ENCODE measurements around the gene GRK4.

Gene GRK4

DNA sequence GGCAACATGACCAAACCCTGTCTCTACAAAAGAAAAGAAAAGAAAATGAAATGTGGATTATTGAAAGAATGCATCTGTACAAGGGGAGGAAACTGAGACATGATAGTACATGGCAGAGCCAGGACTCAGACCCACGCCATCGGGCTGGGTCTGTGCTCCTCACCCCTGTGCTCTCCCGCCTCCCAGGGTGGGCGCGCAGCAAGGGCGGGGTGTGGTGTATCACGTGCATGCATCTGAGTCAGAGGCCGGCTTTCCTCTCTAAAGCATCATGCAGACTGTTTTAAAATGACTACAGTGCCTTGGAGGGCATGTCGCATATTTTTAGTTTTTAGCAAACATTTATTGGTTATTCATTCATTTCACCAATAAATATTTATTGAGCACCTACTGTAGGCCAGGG is 63.2 kb downstream of the GRK4 start:
- no peaks in the 10 kb centered on the region for H3K36me3 ChIP-seq (ENCODE audit: control insufficient read depth in 2 of 2, insufficient read depth in 1 of 2, low read length in 2 of 2)
- POLR2A ChIA-PET: no interaction called here
- TF ChIP-seq, protein P1, sequence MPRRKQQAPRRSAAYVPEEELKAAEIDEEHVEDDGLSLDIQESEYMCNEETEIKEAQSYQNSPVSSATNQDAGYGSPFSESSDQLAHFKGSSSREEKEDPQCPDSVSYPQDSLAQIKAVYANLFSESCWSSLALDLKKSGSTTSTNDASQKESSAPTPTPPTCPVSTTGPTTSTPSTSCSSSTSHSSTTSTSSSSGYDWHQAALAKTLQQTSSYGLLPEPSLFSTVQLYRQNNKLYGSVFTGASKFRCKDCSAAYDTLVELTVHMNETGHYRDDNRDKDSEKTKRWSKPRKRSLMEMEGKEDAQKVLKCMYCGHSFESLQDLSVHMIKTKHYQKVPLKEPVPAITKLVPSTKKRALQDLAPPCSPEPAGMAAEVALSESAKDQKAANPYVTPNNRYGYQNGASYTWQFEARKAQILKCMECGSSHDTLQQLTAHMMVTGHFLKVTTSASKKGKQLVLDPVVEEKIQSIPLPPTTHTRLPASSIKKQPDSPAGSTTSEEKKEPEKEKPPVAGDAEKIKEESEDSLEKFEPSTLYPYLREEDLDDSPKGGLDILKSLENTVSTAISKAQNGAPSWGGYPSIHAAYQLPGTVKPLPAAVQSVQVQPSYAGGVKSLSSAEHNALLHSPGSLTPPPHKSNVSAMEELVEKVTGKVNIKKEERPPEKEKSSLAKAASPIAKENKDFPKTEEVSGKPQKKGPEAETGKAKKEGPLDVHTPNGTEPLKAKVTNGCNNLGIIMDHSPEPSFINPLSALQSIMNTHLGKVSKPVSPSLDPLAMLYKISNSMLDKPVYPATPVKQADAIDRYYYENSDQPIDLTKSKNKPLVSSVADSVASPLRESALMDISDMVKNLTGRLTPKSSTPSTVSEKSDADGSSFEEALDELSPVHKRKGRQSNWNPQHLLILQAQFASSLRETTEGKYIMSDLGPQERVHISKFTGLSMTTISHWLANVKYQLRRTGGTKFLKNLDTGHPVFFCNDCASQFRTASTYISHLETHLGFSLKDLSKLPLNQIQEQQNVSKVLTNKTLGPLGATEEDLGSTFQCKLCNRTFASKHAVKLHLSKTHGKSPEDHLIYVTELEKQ (tag by site-specific recombination; IDR thresholded peaks at IDR 0.05; ENCODE audit: borderline replicate concordance): no peak
- TF ChIP-seq YY2 (tag by site-specific recombination; IDR thresholded peaks at IDR 0.05) (no peak), REPIN1 (tag by site-specific recombination; IDR thresholded peaks at IDR 0.05; ENCODE audit: low read depth) (no peak), GLI2 (tag by site-specific recombination; IDR thresholded peaks at IDR 0.05; ENCODE audit: borderline replicate concordance, low read depth) (no peak), ZNF239 (tag by site-specific recombination; IDR thresholded peaks at IDR 0.05) (no peak)
- TF ChIP-seq, protein P2, sequence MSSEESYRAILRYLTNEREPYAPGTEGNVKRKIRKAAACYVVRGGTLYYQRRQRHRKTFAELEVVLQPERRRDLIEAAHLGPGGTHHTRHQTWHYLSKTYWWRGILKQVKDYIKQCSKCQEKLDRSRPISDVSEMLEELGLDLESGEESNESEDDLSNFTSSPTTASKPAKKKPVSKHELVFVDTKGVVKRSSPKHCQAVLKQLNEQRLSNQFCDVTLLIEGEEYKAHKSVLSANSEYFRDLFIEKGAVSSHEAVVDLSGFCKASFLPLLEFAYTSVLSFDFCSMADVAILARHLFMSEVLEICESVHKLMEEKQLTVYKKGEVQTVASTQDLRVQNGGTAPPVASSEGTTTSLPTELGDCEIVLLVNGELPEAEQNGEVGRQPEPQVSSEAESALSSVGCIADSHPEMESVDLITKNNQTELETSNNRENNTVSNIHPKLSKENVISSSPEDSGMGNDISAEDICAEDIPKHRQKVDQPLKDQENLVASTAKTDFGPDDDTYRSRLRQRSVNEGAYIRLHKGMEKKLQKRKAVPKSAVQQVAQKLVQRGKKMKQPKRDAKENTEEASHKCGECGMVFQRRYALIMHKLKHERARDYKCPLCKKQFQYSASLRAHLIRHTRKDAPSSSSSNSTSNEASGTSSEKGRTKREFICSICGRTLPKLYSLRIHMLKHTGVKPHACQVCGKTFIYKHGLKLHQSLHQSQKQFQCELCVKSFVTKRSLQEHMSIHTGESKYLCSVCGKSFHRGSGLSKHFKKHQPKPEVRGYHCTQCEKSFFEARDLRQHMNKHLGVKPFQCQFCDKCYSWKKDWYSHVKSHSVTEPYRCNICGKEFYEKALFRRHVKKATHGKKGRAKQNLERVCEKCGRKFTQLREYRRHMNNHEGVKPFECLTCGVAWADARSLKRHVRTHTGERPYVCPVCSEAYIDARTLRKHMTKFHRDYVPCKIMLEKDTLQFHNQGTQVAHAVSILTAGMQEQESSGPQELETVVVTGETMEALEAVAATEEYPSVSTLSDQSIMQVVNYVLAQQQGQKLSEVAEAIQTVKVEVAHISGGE (tag by site-specific recombination; conservative IDR thresholded peaks at IDR 0.05; ENCODE audit: low read depth): no peak
- TF ChIP-seq, protein P3, sequence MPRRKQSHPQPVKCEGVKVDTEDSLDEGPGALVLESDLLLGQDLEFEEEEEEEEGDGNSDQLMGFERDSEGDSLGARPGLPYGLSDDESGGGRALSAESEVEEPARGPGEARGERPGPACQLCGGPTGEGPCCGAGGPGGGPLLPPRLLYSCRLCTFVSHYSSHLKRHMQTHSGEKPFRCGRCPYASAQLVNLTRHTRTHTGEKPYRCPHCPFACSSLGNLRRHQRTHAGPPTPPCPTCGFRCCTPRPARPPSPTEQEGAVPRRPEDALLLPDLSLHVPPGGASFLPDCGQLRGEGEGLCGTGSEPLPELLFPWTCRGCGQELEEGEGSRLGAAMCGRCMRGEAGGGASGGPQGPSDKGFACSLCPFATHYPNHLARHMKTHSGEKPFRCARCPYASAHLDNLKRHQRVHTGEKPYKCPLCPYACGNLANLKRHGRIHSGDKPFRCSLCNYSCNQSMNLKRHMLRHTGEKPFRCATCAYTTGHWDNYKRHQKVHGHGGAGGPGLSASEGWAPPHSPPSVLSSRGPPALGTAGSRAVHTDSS (tag by site-specific recombination; IDR thresholded peaks at IDR 0.05): no peak
- no peak overlapping the region for H3K4me3 ChIP-seq (ENCODE audit: low read depth, low read length)
- H3K9me3 ChIP-seq (ENCODE audit: control insufficient read depth, insufficient read depth, low read depth, low read length): no peaks in the 10 kb centered on the region
- no peak overlapping the region for H3K27ac ChIP-seq (ENCODE audit: extremely low read depth, low read depth, low read length)
- CTCF ChIA-PET: no interaction called here
- H3K4me1 ChIP-seq (ENCODE audit: control insufficient read depth, insufficient read depth, low read length): no peaks in the 10 kb centered on the region

DNA sequence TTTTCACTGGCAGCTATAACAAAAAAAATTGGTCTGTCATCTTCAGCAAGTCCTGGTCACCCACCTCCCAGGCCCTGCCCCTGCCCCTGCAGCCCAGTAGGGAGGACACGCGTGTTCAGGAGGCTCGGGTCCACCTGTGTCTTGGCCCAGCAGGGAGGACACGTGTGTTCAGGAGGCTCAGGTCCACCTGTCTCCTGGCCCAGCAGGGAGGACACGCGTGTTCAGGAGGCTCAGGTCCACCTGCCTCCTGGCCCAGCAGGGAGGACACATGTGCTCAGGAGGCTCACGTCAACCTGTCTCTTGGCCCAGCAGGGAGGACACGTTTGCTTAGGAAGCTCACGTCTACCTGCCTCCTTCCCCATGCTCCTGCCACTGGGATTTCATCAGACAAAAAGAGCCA is 66.1 kb downstream of the GRK4 start:
- Histone ChIP-seq H3K9me3 (ENCODE audit: control insufficient read depth, insufficient read depth, low read depth, low read length) (no peaks in the 10 kb centered on the region), H3K27ac (ENCODE audit: extremely low read depth, low read depth, low read length) (no peak overlapping the region), H3K36me3 (ENCODE audit: control insufficient read depth in 2 of 2, insufficient read depth in 1 of 2, low read length in 2 of 2) (no peaks in the 10 kb centered on the region), H3K4me3 (ENCODE audit: low read depth, low read length) (no peak overlapping the region), H3K4me1 (ENCODE audit: control insufficient read depth, insufficient read depth, low read length) (no peaks in the 10 kb centered on the region)
- CTCF ChIA-PET: interaction anchor here (0.7 kb wide), 1 partner anchor 52 kb away, joined by 4 read pairs; no protein-coding TSS in a partner anchor
- POLR2A ChIA-PET: no interaction called here
- TF ChIP-seq, protein P4, sequence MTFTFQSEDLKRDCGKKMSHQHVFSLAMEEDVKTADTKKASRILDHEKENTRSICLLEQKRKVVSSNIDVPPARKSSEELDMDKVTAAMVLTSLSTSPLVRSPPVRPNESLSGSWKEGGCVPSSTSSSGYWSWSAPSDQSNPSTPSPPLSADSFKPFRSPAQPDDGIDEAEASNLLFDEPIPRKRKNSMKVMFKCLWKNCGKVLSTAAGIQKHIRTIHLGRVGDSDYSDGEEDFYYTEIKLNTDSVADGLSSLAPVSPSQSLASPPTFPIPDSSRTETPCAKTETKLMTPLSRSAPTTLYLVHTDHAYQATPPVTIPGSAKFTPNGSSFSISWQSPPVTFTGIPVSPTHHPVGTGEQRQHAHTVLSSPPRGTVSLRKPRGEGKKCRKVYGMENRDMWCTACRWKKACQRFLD (tag by site-specific recombination; IDR thresholded peaks at IDR 0.05): no peak
- TF ChIP-seq ZNF302 (tag by site-specific recombination; IDR thresholded peaks at IDR 0.05; ENCODE audit: low read depth): no peak
- TF ChIP-seq, protein P5, sequence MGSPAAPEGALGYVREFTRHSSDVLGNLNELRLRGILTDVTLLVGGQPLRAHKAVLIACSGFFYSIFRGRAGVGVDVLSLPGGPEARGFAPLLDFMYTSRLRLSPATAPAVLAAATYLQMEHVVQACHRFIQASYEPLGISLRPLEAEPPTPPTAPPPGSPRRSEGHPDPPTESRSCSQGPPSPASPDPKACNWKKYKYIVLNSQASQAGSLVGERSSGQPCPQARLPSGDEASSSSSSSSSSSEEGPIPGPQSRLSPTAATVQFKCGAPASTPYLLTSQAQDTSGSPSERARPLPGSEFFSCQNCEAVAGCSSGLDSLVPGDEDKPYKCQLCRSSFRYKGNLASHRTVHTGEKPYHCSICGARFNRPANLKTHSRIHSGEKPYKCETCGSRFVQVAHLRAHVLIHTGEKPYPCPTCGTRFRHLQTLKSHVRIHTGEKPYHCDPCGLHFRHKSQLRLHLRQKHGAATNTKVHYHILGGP (tag by site-specific recombination; IDR thresholded peaks at IDR 0.05): no peak
- no peak for TF ChIP-seq ZNF155 (tag by site-specific recombination; IDR thresholded peaks at IDR 0.05)
- TF ChIP-seq ZNF266 (tag by site-specific recombination; IDR thresholded peaks at IDR 0.05; ENCODE audit: low read depth): no peak
- TF ChIP-seq, protein P6, sequence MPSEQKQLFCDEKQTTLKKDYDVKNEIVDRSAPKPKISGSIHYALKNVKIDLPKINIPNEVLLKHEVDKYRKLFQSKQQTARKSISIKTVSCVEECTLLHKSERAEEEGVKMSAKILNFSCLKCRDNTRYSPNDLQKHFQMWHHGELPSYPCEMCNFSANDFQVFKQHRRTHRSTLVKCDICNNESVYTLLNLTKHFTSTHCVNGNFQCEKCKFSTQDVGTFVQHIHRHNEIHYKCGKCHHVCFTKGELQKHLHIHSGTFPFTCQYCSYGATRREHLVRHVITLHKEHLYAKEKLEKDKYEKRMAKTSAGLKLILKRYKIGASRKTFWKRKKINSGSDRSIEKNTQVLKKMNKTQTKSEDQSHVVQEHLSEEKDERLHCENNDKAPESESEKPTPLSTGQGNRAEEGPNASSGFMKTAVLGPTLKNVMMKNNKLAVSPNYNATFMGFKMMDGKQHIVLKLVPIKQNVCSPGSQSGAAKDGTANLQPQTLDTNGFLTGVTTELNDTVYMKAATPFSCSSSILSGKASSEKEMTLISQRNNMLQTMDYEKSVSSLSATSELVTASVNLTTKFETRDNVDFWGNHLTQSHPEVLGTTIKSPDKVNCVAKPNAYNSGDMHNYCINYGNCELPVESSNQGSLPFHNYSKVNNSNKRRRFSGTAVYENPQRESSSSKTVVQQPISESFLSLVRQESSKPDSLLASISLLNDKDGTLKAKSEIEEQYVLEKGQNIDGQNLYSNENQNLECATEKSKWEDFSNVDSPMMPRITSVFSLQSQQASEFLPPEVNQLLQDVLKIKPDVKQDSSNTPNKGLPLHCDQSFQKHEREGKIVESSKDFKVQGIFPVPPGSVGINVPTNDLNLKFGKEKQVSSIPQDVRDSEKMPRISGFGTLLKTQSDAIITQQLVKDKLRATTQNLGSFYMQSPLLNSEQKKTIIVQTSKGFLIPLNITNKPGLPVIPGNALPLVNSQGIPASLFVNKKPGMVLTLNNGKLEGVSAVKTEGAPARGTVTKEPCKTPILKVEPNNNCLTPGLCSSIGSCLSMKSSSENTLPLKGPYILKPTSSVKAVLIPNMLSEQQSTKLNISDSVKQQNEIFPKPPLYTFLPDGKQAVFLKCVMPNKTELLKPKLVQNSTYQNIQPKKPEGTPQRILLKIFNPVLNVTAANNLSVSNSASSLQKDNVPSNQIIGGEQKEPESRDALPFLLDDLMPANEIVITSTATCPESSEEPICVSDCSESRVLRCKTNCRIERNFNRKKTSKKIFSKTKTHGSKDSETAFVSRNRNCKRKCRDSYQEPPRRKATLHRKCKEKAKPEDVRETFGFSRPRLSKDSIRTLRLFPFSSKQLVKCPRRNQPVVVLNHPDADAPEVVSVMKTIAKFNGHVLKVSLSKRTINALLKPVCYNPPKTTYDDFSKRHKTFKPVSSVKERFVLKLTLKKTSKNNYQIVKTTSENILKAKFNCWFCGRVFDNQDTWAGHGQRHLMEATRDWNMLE (tag by site-specific recombination; conservative IDR thresholded peaks at IDR 0.05; ENCODE audit: low read depth): no peak
- TF ChIP-seq ZXDB (tag by site-specific recombination; IDR thresholded peaks at IDR 0.05): no peak

Measured in HEK293 (cell line).